Tibial nerve (tissue), 4 donors: ENCODE measurements around the gene SNED1. TPM values are rescaled to one million over a fixed set of nuclear protein-coding genes. Genes with fewer than 3 reads are reported as not detected.

ENCODE experiments used
- DNase-seq, 2 donors: peaks; one replicate each; pipeline ENCODE4 v3.0.0-alpha.2; 2019; ENCODE audit warnings: low spot score in 2 of 2
- H3K27ac ChIP-seq, 4 donors: fragments of 200-600 bp; sonication (generic) in 3 of 4; one replicate each; pipeline ENCODE4 v1.5.1; 2017 to 2019; ENCODE audit warnings: mild to moderate bottlenecking in 1 of 4
- H3K27me3 ChIP-seq, 2 donors: fragments of 200-600 bp; sonication (generic) in 1 of 2; one replicate each; pipeline versions ENCODE4 v1.5.1 to v1.6.0; 2017 to 2019
- H3K36me3 ChIP-seq, 3 donors: fragments of 200-600 bp; sonication (generic); one replicate each; pipeline ENCODE4 v1.5.1; 2018 to 2019
- H3K4me1 ChIP-seq, 4 donors: fragments of 200-600 bp; sonication (generic) in 3 of 4; one replicate each; pipeline ENCODE4 v1.5.1; 2017 to 2019
- H3K4me3 ChIP-seq, 4 donors: fragments of 200-600 bp; sonication (generic) in 3 of 4; one replicate each; pipeline ENCODE4 v1.5.1; 2017 to 2019; ENCODE audit warnings: mild to moderate bottlenecking in 1 of 4, moderate library complexity in 1 of 4
- H3K9me3 ChIP-seq, 4 donors: fragments of 200-600 bp; sonication (generic) in 3 of 4; one replicate each; pipeline ENCODE4 v1.5.1; 2017 to 2019
- CTCF ChIP-seq, 5 experiments: fragments of 200-600 bp in 3 of 5; fragments of 450-650 bp in 2 of 5; sonication (generic) in 3 of 5; IDR thresholded peaks; one replicate each; pipeline ENCODE4 v1.5.1; 2016 to 2019; ENCODE audit warnings: antibody characterized with exemption in 5 of 5, mild to moderate bottlenecking in 3 of 5, moderate library complexity in 2 of 5
- EP300 ChIP-seq, 2 donors: sonication (generic); formaldehyde crosslinking; IDR thresholded peaks; one replicate each; pipeline ENCODE4 v1.6.1; 2017; ENCODE audit warnings: antibody characterized with exemption in 2 of 2, mild to moderate bottlenecking in 1 of 2
- POLR2A ChIP-seq, 2 donors: fragments of 450-650 bp; IDR thresholded peaks; one replicate each; pipeline ENCODE4 v1.6.1; 2017; ENCODE audit warnings: antibody characterized with exemption in 2 of 2, mild to moderate bottlenecking in 2 of 2, moderate library complexity in 2 of 2
- WGBS, 2 donors: methylation state at CpG; one replicate each; pipeline ENCODE4 v1.1.5; 2018; 5-methylcytosine and 5-hydroxymethylcytosine counted together
- total RNA-seq, 4 donors: library from RNA; depleted of rRNA; stranded (reverse); fragments of >200 nt; gene quantifications; one replicate each; pipeline ENCODE4 v1.1.0, GENCODE V29; 2016

Gene SNED1
- total RNA-seq, 4 donors from 2014 or later, result 116 to 226 (median 141) TPM

DNA sequence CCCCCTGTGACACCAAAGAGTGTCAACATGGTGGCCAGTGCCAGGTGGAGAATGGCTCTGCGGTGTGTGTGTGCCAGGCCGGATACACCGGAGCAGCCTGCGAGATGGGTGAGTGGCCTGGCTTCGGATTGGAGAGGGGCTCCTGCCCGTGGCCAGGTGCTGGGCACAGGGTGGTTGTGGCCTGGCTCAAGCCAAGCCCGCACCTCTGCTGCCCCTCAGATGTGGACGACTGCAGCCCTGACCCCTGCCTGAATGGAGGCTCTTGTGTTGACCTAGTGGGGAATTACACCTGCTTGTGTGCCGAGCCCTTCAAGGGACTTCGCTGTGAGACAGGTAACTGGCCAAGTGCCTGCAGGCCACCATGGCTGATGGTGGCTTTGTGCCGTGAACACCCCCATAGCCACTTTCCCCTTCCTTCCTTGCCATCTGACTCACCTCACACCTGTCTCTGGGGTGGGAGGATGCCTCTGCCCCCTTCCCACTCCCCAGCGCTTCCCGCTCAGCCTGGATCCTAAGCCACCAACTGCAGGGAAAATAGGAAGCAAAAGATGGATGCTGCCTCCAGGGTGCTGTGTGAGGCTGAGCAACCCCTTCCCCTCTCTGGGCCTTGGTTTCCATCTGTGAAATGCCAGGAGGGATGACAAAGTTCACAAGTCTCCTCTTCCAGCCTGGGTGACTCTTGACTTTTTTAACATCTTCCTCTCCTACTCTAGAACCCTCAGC is 41.8 kb downstream of the SNED1 start:
- no peak for TF ChIP-seq EP300 (IDR thresholded peaks at IDR 0.05)
- Histone ChIP-seq H3K27me3 (peaks cover 0 to 5% of the 10 kb centered on the region in 2 donors), H3K36me3 (peaks cover 0 to 79% (median 0%) of the 10 kb centered on the region in 3 donors), H3K4me3 (no peak overlapping the region), H3K27ac (no peak overlapping the region), H3K9me3 (peaks cover 0 to 13% (median 0%) of the 10 kb centered on the region in 4 donors), H3K4me1 (peaks cover 0 to 16% (median 1%) of the 10 kb centered on the region in 4 donors)
- WGBS, 2 donors, result 94 to 96% methylated on average over 13 of the region's 13 CpGs
- no peak for DNase-seq

DNA sequence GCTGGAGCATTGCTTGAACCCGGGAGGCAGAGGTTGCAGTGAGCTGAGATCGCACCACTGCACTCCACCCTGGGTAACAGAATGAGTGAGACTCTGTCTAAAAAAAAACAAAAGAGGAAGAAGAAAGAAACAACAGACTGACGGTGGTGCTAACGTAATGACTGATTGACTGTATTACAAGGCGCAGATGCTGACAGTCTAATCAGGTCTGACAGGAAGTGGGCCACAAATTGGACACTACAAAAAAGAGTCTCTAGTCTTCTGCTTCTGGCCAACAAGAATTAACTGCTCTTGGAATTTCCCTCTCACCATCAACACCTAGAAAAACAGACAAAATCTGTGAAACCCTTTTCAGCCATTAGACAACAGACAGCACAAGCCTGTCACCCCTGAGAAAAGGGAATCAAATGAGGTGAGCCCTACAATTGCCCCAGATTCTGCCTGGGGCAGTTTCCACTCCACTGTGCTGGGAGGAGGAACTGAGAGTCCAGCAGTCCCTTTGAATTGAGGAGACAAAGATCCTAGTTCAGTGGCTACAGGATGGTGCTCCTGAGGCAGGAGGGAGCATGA is 43.3 kb downstream of the SNED1 start:
- H3K36me3 ChIP-seq, result peaks cover 0 to 85% (median 0%) of the 10 kb centered on the region in 3 donors
- H3K27ac ChIP-seq, result peak overlapping the region in 1 of 4 donors; percentile 29
- H3K4me1 ChIP-seq, result peaks cover 0 to 3% (median 0%) of the 10 kb centered on the region in 4 donors
- H3K9me3 ChIP-seq, result peaks cover 0 to 21% (median 0%) of the 10 kb centered on the region in 4 donors
- peaks cover 0 to 2% of the 10 kb centered on the region in 2 donors for H3K27me3 ChIP-seq
- TF ChIP-seq POLR2A (IDR thresholded peaks at IDR 0.05) (no peak), CTCF (IDR thresholded peaks at IDR 0.05) (no peak), EP300 (IDR thresholded peaks at IDR 0.05) (no peak)
- no peak overlapping the region for H3K4me3 ChIP-seq
- WGBS, 2 donors, result 60 to 66% methylated on average over 5 of the region's 5 CpGs
- peak in 1 of 2 donors; percentile 2 for DNase-seq

GRCh38 chr2:241043581-241043980 is 45.2 kb downstream of the SNED1 start:
- H3K36me3 ChIP-seq, result peaks cover 0 to 74% (median 0%) of the 10 kb centered on the region in 3 donors
- no peak for DNase-seq
- H3K9me3 ChIP-seq, result peaks cover 0 to 21% (median 0%) of the 10 kb centered on the region in 4 donors
- no peaks in the 10 kb centered on the region for H3K27me3 ChIP-seq
- no peak overlapping the region for H3K4me3 ChIP-seq
- H3K4me1 ChIP-seq, result no peaks in the 10 kb centered on the region
- no peak overlapping the region for H3K27ac ChIP-seq
- TF ChIP-seq EP300 (IDR thresholded peaks at IDR 0.05), result no peak
- TF ChIP-seq CTCF (IDR thresholded peaks at IDR 0.05), result no peak
- TF ChIP-seq POLR2A (IDR thresholded peaks at IDR 0.05), result no peak

GRCh38 chr2:241047253-241048010 is 49.0 kb downstream of the SNED1 start:
- Histone ChIP-seq H3K4me1 (no peaks in the 10 kb centered on the region), H3K27me3 (no peaks in the 10 kb centered on the region), H3K9me3 (peaks cover 0 to 21% (median 0%) of the 10 kb centered on the region in 4 donors), H3K4me3 (no peak overlapping the region), H3K27ac (no peak overlapping the region), H3K36me3 (peaks cover 0 to 73% (median 0%) of the 10 kb centered on the region in 3 donors)
- TF ChIP-seq CTCF (IDR thresholded peaks at IDR 0.05), result no peak
- TF ChIP-seq EP300 (IDR thresholded peaks at IDR 0.05), result no peak
- TF ChIP-seq POLR2A (IDR thresholded peaks at IDR 0.05), result no peak
- DNase-seq, result no peak
- 64% methylated on average over 6 of the region's 6 CpGs for WGBS, 2 donors

DNA sequence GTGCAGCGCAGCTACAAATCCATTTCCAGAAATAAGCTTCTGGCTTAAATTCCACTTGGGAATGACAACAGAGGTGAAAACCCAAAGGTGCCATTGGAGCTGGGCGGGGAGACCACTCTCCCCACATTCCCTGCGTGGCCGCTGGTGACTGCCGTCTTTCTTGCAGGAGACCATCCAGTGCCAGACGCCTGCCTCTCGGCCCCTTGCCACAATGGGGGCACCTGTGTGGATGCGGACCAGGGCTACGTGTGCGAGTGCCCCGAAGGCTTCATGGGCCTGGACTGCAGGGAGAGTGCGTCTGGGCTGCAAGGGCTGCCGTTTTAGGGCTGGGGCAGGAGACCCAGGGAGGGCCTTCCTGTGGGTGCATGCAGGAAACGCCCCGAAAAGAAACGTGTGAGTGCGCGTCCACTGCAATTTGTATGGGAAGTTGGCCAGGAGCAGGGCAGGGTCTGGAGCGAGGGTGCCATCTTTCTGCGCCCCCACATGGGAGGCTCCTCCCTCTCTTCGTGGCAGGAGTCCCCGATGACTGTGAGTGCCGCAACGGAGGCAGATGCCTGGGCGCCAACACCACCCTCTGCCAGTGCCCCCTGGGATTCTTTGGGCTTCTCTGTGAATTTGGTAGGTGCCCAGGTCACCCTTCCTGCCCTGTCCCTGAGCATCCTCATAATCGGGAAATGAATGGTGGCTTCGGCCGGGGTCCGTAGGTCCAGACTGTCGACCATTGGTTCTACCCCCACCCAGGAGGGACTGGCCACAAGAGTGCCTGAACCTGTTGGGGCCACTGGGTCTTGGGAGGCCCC is 49.9 kb downstream of the SNED1 start:
- Histone ChIP-seq H3K27me3 (no peaks in the 10 kb centered on the region), H3K4me1 (no peaks in the 10 kb centered on the region), H3K9me3 (peaks cover 0 to 21% (median 0%) of the 10 kb centered on the region in 4 donors), H3K36me3 (peaks cover 0 to 77% (median 0%) of the 10 kb centered on the region in 3 donors), H3K27ac (no peak overlapping the region), H3K4me3 (no peak overlapping the region)
- no peak for TF ChIP-seq EP300 (IDR thresholded peaks at IDR 0.05)
- TF ChIP-seq POLR2A (IDR thresholded peaks at IDR 0.05), result no peak
- TF ChIP-seq CTCF (IDR thresholded peaks at IDR 0.05), result no peak
- peak in 1 of 2 donors; percentile 11 for DNase-seq
- WGBS, 2 donors, result 88 to 89% methylated on average over 30 of the region's 30 CpGs
